CD4-positive, alpha-beta memory T cell (primary cell): ENCODE data around the gene NELL1. TPM values are rescaled to one million over a fixed set of nuclear protein-coding genes. Genes with fewer than 3 reads are reported as not detected.

ENCODE experiments used
- CTCF ChIA-PET: fragments of 350-600 bp; sonication (Branson Sonifier 250); formaldehyde crosslinking; loops from one replicate; lab custom pipeline; 2021; ENCODE audit warnings: inconsistent platforms; ENCODE audit not compliant: partially characterized antibody; lab: Charles Lee
- POLR2A ChIA-PET: fragments of 350-600 bp; sonication (Branson Sonifier 250); formaldehyde crosslinking; loops from one replicate; lab custom pipeline; 2021; ENCODE audit not compliant: partially characterized antibody; lab: Charles Lee
- DNase-seq, 5 donors: peaks; one replicate each; pipeline versions ENCODE4 v3.0.0 to v3.0.0-alpha.2; 2020 to 2022; ENCODE audit warnings: mixed read lengths in 1 of 5
- H3K27ac ChIP-seq: one replicate; pipeline ENCODE4 v1.7.0; 2013; ENCODE audit warnings: low read depth, low read length
- H3K27me3 ChIP-seq: 2 replicates; pipeline ENCODE4 v1.7.0; 2013; ENCODE audit warnings: mild to moderate bottlenecking, low read length, moderate library complexity; ENCODE audit not compliant: insufficient read depth
- H3K36me3 ChIP-seq: 2 replicates; pipeline ENCODE4 v1.7.0; 2013; ENCODE audit warnings: mild to moderate bottlenecking, low read length, moderate library complexity; ENCODE audit not compliant: insufficient read depth
- H3K4me1 ChIP-seq: 2 replicates; pipeline ENCODE4 v1.7.0; 2013; ENCODE audit warnings: mild to moderate bottlenecking, low read length, moderate library complexity; ENCODE audit not compliant: insufficient read depth
- H3K4me3 ChIP-seq, 2 donors: one replicate each; pipeline ENCODE4 v1.7.0; 2013; ENCODE audit warnings: low read length in 2 of 2, mild to moderate bottlenecking in 1 of 2
- H3K9me3 ChIP-seq, 2 donors: one replicate each; pipeline ENCODE4 v1.7.0; 2013; ENCODE audit warnings: low read length in 2 of 2, control low read depth in 1 of 2; ENCODE audit not compliant: control insufficient read depth in 1 of 2
- H3K27ac Mint-ChIP-seq, 7 donors: one replicate each; pipeline ENCODE4 v1.8.0; 2020 to 2021; ENCODE audit warnings: mixed read lengths in 7 of 7, mild to moderate bottlenecking in 6 of 7, inconsistent platforms in 3 of 7, moderate library complexity in 3 of 7
- H3K27me3 Mint-ChIP-seq, 2 donors: one replicate each; pipeline ENCODE4 v1.8.0; 2020 to 2021; ENCODE audit warnings: mixed read lengths in 2 of 2
- H3K36me3 Mint-ChIP-seq, 2 donors: one replicate each; pipeline ENCODE4 v1.8.0; 2020 to 2021; ENCODE audit warnings: mixed read lengths in 2 of 2, inconsistent platforms in 1 of 2, mild to moderate bottlenecking in 1 of 2
- H3K4me1 Mint-ChIP-seq, 4 donors: one replicate each; pipeline ENCODE4 v1.8.0; 2020 to 2021; ENCODE audit warnings: mixed read lengths in 4 of 4, mild to moderate bottlenecking in 1 of 4
- H3K4me3 Mint-ChIP-seq, 8 donors: one replicate each; pipeline ENCODE4 v1.8.0; 2020 to 2021; ENCODE audit warnings: mixed read lengths in 8 of 8, mild to moderate bottlenecking in 7 of 8, moderate library complexity in 6 of 8, inconsistent platforms in 3 of 8
- H3K9me3 Mint-ChIP-seq, 8 donors: one replicate each; pipeline ENCODE4 v1.8.0; 2020 to 2021; ENCODE audit warnings: mixed read lengths in 8 of 8, mild to moderate bottlenecking in 5 of 8, inconsistent platforms in 3 of 8, moderate library complexity in 1 of 8
- intact Hi-C: fragments of 100-400 bp; cut with micrococcal nuclease; formaldehyde crosslinking; loops from one replicate; pipeline ENCODE4 v1.15.1; 2023
- polyA plus RNA-seq, 2 donors: library from polyadenylated mRNA; unstranded; fragments of 300-500 nt; fragmentation: Illumina TruSeq; gene quantifications; one replicate each; pipeline ENCODE4 v1.2.3, GENCODE V29; 2021
- total RNA-seq, 2 experiments: library from RNA; stranded (reverse); gene quantifications; one replicate each; pipeline ENCODE4 v1.2.3, GENCODE V29; 2021

The NELL1 gene
- total and polyA plus RNA-seq, 4 experiments from 2014 or later: not detected

DNA sequence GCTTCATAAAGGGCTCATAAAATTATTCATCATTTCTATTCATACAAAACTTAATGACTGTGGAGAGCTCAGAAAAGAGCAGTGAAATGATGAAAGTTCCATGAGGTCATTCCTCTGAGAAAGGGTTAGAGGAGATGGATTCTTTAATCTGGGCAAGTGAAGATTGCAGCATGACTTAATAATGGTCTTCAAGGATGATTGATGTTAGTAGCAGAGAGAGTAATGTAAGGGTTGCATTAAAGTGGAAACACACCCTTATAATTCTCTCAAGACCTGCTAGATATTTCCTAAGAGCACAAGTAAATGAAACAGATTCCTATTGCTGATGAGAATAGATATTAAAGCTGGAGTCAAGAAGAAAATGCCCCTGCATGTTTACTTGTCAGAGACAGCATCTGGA is 811.9 kb downstream of the NELL1 start:
- no peak for DNase-seq
- Mint-ChIP-seq H3K4me3 (no peak overlapping the region), H3K27ac (no peak overlapping the region), H3K36me3 (no peaks in the 10 kb centered on the region), H3K4me1 (no peaks in the 10 kb centered on the region), H3K27me3 (no peaks in the 10 kb centered on the region), H3K9me3 (peaks cover 0 to 16% (median 7%) of the 10 kb centered on the region in 8 donors)
- ChIA-PET POLR2A (no interaction called here), CTCF (no interaction called here)
- Histone ChIP-seq H3K9me3 (peaks cover 0 to 6% of the 10 kb centered on the region in 2 donors), H3K27me3 (no peaks in the 10 kb centered on the region), H3K4me1 (no peaks in the 10 kb centered on the region), H3K27ac (no peak overlapping the region), H3K4me3 (no peak overlapping the region), H3K36me3 (no peaks in the 10 kb centered on the region)
- intact Hi-C loops: no loop called here

GRCh38 chr11:21484039-21484438 is 814.7 kb downstream of the NELL1 start:
- H3K27me3 Mint-ChIP-seq: no peaks in the 10 kb centered on the region
- DNase-seq: no peak
- ChIA-PET CTCF (no interaction called here), POLR2A (no interaction called here)
- no peaks in the 10 kb centered on the region for H3K27me3 ChIP-seq
- no peaks in the 10 kb centered on the region for H3K36me3 Mint-ChIP-seq
- no peak overlapping the region for H3K27ac ChIP-seq
- H3K9me3 Mint-ChIP-seq: peaks cover 2 to 17% (median 11%) of the 10 kb centered on the region in 8 donors
- no peak overlapping the region for H3K4me3 ChIP-seq
- no peaks in the 10 kb centered on the region for H3K4me1 Mint-ChIP-seq
- no peak overlapping the region for H3K27ac Mint-ChIP-seq
- H3K9me3 ChIP-seq: peaks cover 0 to 6% of the 10 kb centered on the region in 2 donors
- H3K36me3 ChIP-seq: no peaks in the 10 kb centered on the region
- no peak overlapping the region for H3K4me3 Mint-ChIP-seq
- intact Hi-C loops: no loop called here
- H3K4me1 ChIP-seq: no peaks in the 10 kb centered on the region

- Mint-ChIP-seq H3K4me3 (no peak overlapping the region), H3K27ac (no peak overlapping the region), H3K9me3 (peaks cover 4 to 23% (median 15%) of the 10 kb centered on the region in 8 donors), H3K4me1 (no peaks in the 10 kb centered on the region), H3K36me3 (no peaks in the 10 kb centered on the region), H3K27me3 (no peaks in the 10 kb centered on the region)
- DNase-seq: no peak
- ChIA-PET CTCF (no interaction called here), POLR2A (no interaction called here)
- Histone ChIP-seq H3K27me3 (no peaks in the 10 kb centered on the region), H3K36me3 (no peaks in the 10 kb centered on the region), H3K27ac (no peak overlapping the region), H3K9me3 (peaks cover 0 to 6% of the 10 kb centered on the region in 2 donors), H3K4me1 (no peaks in the 10 kb centered on the region), H3K4me3 (no peak overlapping the region)
- intact Hi-C loops: no loop called here
Observed at GRCh38 chr11:21485006-21485405, 815.6 kb downstream of the NELL1 start.

- ChIA-PET POLR2A (no interaction called here), CTCF (no interaction called here)
- no peaks in the 10 kb centered on the region for H3K4me1 Mint-ChIP-seq
Observed at GRCh38 chr11:21485426-21485825, 816.0 kb downstream of the NELL1 start.

GRCh38 chr11:21489416-21490115 is 820.2 kb downstream of the NELL1 start:
- CTCF ChIA-PET: no interaction called here
- POLR2A ChIA-PET: no interaction called here
- peaks cover 0 to 6% of the 10 kb centered on the region in 2 donors for H3K9me3 ChIP-seq
- no peaks in the 10 kb centered on the region for H3K27me3 ChIP-seq
- H3K4me1 ChIP-seq: no peaks in the 10 kb centered on the region
- intact Hi-C loops: no loop called here
- no peaks in the 10 kb centered on the region for H3K36me3 ChIP-seq
- Mint-ChIP-seq H3K27ac (no peak overlapping the region), H3K4me1 (no peaks in the 10 kb centered on the region), H3K27me3 (no peaks in the 10 kb centered on the region), H3K4me3 (no peak overlapping the region), H3K9me3 (peaks cover 2 to 30% (median 16%) of the 10 kb centered on the region in 8 donors), H3K36me3 (no peaks in the 10 kb centered on the region)
- H3K4me3 ChIP-seq: no peak overlapping the region
- no peak for DNase-seq
- no peak overlapping the region for H3K27ac ChIP-seq

More at GRCh38 chr11:21485426-21485825, 816.0 kb downstream of the NELL1 start:
- no peaks in the 10 kb centered on the region for H3K27me3 ChIP-seq
- DNase-seq: no peak
- H3K27ac ChIP-seq: no peak overlapping the region
- peaks cover 0 to 6% of the 10 kb centered on the region in 2 donors for H3K9me3 ChIP-seq
- H3K4me3 ChIP-seq: no peak overlapping the region
- H3K4me3 Mint-ChIP-seq: no peak overlapping the region
- no peaks in the 10 kb centered on the region for H3K36me3 Mint-ChIP-seq
- no peaks in the 10 kb centered on the region for H3K36me3 ChIP-seq
- no peak overlapping the region for H3K27ac Mint-ChIP-seq
- no peaks in the 10 kb centered on the region for H3K4me1 ChIP-seq
- no peaks in the 10 kb centered on the region for H3K27me3 Mint-ChIP-seq
- intact Hi-C loops: no loop called here
- H3K9me3 Mint-ChIP-seq: peaks cover 4 to 27% (median 15%) of the 10 kb centered on the region in 8 donors

- no peaks in the 10 kb centered on the region for H3K9me3 ChIP-seq
- no peaks in the 10 kb centered on the region for H3K27me3 ChIP-seq
- intact Hi-C loops: no loop called here
- DNase-seq: no peak
- no peaks in the 10 kb centered on the region for H3K36me3 ChIP-seq
- no peaks in the 10 kb centered on the region for H3K4me1 ChIP-seq
- Mint-ChIP-seq H3K27me3 (no peaks in the 10 kb centered on the region), H3K4me1 (no peaks in the 10 kb centered on the region), H3K4me3 (no peak overlapping the region), H3K36me3 (no peaks in the 10 kb centered on the region), H3K9me3 (peaks cover 5 to 29% (median 10%) of the 10 kb centered on the region in 8 donors), H3K27ac (no peak overlapping the region)
- POLR2A ChIA-PET: no interaction called here
- CTCF ChIA-PET: no interaction called here
- no peak overlapping the region for H3K4me3 ChIP-seq
- no peak overlapping the region for H3K27ac ChIP-seq
Observed at GRCh38 chr11:21492931-21493330, 823.5 kb downstream of the NELL1 start.

- no peaks in the 10 kb centered on the region for H3K9me3 ChIP-seq
- DNase-seq: no peak
- H3K4me1 ChIP-seq: no peaks in the 10 kb centered on the region
- no peak overlapping the region for H3K27ac Mint-ChIP-seq
- no peaks in the 10 kb centered on the region for H3K36me3 ChIP-seq
- POLR2A ChIA-PET: no interaction called here
- CTCF ChIA-PET: no interaction called here
- no peak overlapping the region for H3K27ac ChIP-seq
- intact Hi-C loops: no loop called here
- no peak overlapping the region for H3K4me3 ChIP-seq
- peaks cover 0 to 18% (median 6%) of the 10 kb centered on the region in 8 donors for H3K9me3 Mint-ChIP-seq
- no peaks in the 10 kb centered on the region for H3K36me3 Mint-ChIP-seq
- no peaks in the 10 kb centered on the region for H3K27me3 ChIP-seq
- H3K4me3 Mint-ChIP-seq: no peak overlapping the region
- no peaks in the 10 kb centered on the region for H3K4me1 Mint-ChIP-seq
- H3K27me3 Mint-ChIP-seq: no peaks in the 10 kb centered on the region
Observed at GRCh38 chr11:21494946-21495345, 825.6 kb downstream of the NELL1 start.
